ENCODE results near the gene SLC9A3. TPM values are rescaled to one million over a fixed set of nuclear protein-coding genes. Genes with fewer than 3 reads are reported as not detected.

SLC9A3 gene
- total and polyA plus RNA-seq, 8 donors = 0.60 to 1.9 (median 0.95) TPM

DNA sequence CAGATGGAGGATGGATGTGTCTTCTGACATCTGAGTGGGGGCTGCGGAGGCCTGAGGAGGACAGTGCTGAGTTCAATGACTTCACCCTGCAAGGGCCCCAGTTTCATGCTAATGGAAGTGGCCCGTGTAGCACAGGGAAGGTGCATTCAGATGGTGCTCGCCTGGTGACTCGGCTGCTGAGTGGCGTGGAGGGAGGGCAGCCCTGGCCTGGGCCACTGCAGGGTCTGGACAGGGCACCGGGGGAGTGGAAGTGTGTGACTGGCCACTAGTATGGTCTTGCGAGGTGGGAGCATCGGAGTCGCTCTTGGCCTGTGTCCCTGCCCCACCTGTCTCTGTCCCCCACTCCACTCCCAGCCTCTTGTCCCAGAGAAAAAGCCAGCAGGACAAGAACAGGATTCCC, 1.7 kb upstream of the SLC9A3 start:
- DNase-seq (peak in 2 of 6 donors; percentile 17 to 53), FAIRE-seq (no peak), ATAC-seq (no peak)
- Histone ChIP-seq H3K4me3 (no peak overlapping the region), H3K4me1 (no peaks in the 10 kb centered on the region), H3K9me3 (no peaks in the 10 kb centered on the region), H3K36me3 (no peaks in the 10 kb centered on the region), H3K27ac (no peak overlapping the region), H3K27me3 (peaks cover 0 to 10% (median 2%) of the 10 kb centered on the region in 4 donors)
- intact Hi-C loops (cut with DNase I) = no loop called here
- TF ChIP-seq, protein P1, sequence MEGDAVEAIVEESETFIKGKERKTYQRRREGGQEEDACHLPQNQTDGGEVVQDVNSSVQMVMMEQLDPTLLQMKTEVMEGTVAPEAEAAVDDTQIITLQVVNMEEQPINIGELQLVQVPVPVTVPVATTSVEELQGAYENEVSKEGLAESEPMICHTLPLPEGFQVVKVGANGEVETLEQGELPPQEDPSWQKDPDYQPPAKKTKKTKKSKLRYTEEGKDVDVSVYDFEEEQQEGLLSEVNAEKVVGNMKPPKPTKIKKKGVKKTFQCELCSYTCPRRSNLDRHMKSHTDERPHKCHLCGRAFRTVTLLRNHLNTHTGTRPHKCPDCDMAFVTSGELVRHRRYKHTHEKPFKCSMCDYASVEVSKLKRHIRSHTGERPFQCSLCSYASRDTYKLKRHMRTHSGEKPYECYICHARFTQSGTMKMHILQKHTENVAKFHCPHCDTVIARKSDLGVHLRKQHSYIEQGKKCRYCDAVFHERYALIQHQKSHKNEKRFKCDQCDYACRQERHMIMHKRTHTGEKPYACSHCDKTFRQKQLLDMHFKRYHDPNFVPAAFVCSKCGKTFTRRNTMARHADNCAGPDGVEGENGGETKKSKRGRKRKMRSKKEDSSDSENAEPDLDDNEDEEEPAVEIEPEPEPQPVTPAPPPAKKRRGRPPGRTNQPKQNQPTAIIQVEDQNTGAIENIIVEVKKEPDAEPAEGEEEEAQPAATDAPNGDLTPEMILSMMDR (IDR thresholded peaks at IDR 0.05) = no peak
- 45 to 53% methylated on average over 9 of the region's 9 CpGs for WGBS, 2 donors

DNA sequence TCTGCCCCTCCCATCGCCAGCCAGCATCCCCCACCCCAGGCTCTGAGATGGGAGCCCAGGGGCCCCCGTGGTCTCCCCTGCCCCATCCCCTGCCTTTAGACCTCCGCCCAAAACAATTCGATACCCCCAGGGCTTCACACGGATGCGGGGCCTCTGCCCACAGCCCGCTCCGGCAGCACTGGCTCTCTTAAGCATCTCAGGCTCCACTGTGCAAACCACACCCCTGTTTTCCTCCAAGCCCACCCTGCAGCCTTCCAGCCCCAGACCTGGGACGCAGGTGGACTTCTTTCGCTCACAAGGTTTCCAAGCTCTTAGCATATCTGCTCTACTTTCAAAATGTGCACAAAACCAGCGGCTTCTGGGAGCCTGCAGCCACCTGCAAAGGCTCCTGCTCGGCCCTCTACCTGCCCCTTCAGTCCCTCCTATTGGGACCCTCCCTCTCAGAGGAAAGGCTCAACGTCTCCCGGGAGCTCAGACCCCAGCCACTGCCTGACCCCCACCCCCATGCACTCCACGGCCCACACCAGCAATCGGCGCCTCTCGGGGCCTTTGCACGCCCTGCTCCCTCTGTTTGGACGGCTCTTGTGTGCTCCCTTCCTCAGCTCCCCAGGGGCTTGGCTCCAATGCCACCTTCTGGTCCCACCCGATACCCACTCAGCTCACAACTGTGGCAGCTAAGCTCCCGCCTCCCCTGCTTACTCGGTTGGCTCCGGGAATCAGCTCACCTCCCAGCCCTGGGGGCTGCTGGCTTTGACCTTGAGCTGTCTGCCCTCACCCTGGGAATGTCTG, 918 bp upstream of the SLC9A3 start:
- H3K27me3 ChIP-seq = peaks cover 0 to 10% (median 2%) of the 10 kb centered on the region in 4 donors
- H3K4me1 ChIP-seq = no peaks in the 10 kb centered on the region
- intact Hi-C loops (cut with DNase I) = no loop called here
- ATAC-seq (no peak), DNase-seq (peak in 1 of 6 donors; percentile 47), FAIRE-seq (no peak)
- WGBS, 2 donors = 22 to 28% methylated on average over 24 of the region's 24 CpGs
- TF ChIP-seq, protein P1 (IDR thresholded peaks at IDR 0.05) = no peak
- H3K4me3 ChIP-seq = no peak overlapping the region
- no peaks in the 10 kb centered on the region for H3K9me3 ChIP-seq
- H3K27ac ChIP-seq = no peak overlapping the region
- no peaks in the 10 kb centered on the region for H3K36me3 ChIP-seq

DNA sequence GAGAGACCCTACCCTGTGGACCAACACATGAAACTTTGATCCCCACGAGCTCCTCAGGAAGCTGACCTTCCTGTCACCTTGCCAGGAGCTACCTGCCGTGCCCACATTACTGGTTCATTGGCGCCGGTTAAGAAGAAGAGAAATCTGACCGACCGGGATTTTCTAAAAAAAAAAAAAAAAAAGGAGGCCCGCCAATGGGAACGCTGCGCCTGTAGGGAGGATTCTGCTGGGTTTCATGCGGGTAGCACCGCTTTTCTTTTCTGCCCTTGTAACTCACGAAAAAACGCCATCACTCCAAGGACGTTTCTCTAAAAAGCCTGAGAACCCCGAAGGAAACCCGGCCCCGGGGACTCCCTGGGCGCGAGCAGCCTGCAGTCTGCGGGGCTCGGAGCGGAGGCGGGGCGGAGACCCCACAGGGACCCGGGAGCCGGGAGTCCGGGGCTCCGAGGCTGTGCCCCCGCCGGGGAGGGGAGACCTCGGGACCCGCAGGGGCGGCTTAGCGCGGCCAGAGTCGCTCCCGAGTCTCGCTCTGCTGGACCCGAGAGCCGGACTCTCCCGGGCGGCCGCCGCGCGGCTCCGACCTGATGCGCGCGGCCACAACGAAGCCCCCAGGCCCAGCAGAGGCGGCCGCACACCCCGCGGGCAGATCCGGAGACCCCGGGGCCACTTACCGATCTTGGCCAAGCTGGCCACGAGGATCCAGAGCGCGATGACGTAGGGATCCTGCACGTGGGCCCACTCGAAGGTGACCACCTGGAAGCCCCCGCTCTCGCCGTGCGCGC, 617 bp downstream of the SLC9A3 start:
- intact Hi-C loops (cut with DNase I) = no loop called here
- FAIRE-seq (no peak), DNase-seq (peak in 1 of 6 donors; percentile 61), ATAC-seq (peak in 1 of 4 donors; percentile 11)
- Histone ChIP-seq H3K27ac (no peak overlapping the region), H3K4me1 (no peaks in the 10 kb centered on the region), H3K9me3 (no peaks in the 10 kb centered on the region), H3K27me3 (peaks cover 0 to 10% (median 2%) of the 10 kb centered on the region in 4 donors), H3K4me3 (peak overlapping the region in 2 of 4 donors; percentile 1 to 29), H3K36me3 (no peaks in the 10 kb centered on the region)
- TF ChIP-seq, protein P1 (IDR thresholded peaks at IDR 0.05) = no peak
- 1 to 3% methylated on average over 39 to 69 of the region's 69 CpGs for WGBS, 2 donors

DNA sequence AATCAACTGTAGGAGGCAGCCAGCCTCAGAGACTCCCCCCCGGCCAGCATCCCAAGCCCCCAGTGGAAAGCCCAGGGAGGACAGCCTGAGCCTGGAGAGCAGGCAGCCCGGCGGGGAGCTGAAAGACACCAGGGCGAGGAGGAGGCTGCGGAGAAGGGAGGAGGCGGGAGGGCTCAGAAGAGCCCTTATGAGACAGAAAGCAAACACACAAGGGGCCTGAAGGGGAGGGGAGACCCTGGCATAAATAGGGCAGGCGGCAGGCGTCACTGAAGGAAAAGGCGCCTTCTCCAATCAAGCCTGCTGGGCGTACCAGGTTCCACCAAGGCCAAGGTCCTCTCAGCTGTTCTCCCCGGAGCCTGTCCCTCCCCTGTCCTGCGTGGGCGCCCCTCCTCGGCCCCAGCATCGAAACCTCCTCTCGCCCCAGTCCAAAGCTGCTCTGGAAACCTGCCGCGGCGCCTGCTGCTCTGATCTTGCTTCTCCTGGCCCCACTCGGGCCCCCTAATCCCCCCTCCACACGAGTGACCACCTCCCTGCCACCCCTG, 1.3 kb downstream of the SLC9A3 start:
- WGBS, 2 donors = 12 to 18% methylated on average over 18 to 21 of the region's 21 CpGs
- no peaks in the 10 kb centered on the region for H3K36me3 ChIP-seq
- peaks cover 0 to 10% (median 2%) of the 10 kb centered on the region in 4 donors for H3K27me3 ChIP-seq
- ATAC-seq (peak in 1 of 4 donors; percentile 19), FAIRE-seq (no peak), DNase-seq (peak in 1 of 6 donors; percentile 69)
- no peak overlapping the region for H3K4me3 ChIP-seq
- TF ChIP-seq, protein P1 (IDR thresholded peaks at IDR 0.05) = no peak
- intact Hi-C loops (cut with DNase I) = no loop called here
- H3K27ac ChIP-seq = no peak overlapping the region
- H3K9me3 ChIP-seq = no peaks in the 10 kb centered on the region
- no peaks in the 10 kb centered on the region for H3K4me1 ChIP-seq

Measured in pancreas (tissue), 10 donors.